IMR-90 (cell line): ENCODE measurements around the gene PERM1. TPM values are rescaled to one million over a fixed set of nuclear protein-coding genes. Genes with fewer than 3 reads are reported as not detected.

Experiments used
- ATAC-seq: fragments of 200-7000 bp; cut with Tn5 transposase; 2 replicates; pipeline ENCODE4 v1.9.1; 2020; ENCODE audit warnings: low read depth, mild to moderate bottlenecking, moderate library complexity
- BruUV-seq: library from RNA; stranded (reverse); fragments of 400-500 nt; replicated peaks from 2 replicates; lab custom pipeline; 2021; lab: Mats Ljungman, UMichigan
- CTCF ChIA-PET: fragments of 300-600 bp; formaldehyde crosslinking; extraction: SDS; loops from one replicate; lab custom pipeline; 2021; ENCODE audit warnings: antibody characterized with exemption; lab: Yijun Ruan, JAX
- POLR2A ChIA-PET: fragments of 300-600 bp; sonication (Branson Sonifier 250); formaldehyde crosslinking; loops from one replicate; lab custom pipeline; 2022; ENCODE audit warnings: antibody characterized with exemption; ENCODE audit not compliant: unreplicated experiment; lab: Charles Lee
- DNase-seq: peaks from one replicate; pipeline ENCODE4 v3.0.0; 2013
- H2AFZ ChIP-seq: replicated peaks from 2 replicates; pipeline ENCODE3; 2013; ENCODE audit warnings: low read length, mild to moderate bottlenecking; ENCODE audit not compliant: poor library complexity
- H2AK5ac ChIP-seq: 2 replicates; pipeline ENCODE4 v1.6.1; 2013; ENCODE audit warnings: low read depth, low read length, inconsistent platforms
- H2AK9ac ChIP-seq: replicated peaks from 2 replicates; pipeline ENCODE3; 2013; ENCODE audit warnings: mild to moderate bottlenecking, low read depth, low read length, moderate library complexity; ENCODE audit not compliant: poor library complexity
- H2BK120ac ChIP-seq: 2 replicates; pipeline ENCODE4 v1.6.1; 2013; ENCODE audit warnings: low read depth, low read length, inconsistent platforms
- H2BK15ac ChIP-seq: 3 replicates; pipeline ENCODE4 v1.6.1; 2013; ENCODE audit warnings: low read depth, low read length, inconsistent platforms
- H2BK20ac ChIP-seq: 2 replicates; pipeline ENCODE4 v1.6.1; 2013; ENCODE audit warnings: low read depth, mild to moderate bottlenecking, inconsistent platforms, low read length, moderate library complexity
- H2BK5ac ChIP-seq: 2 replicates; pipeline ENCODE4 v1.6.1; 2013; ENCODE audit warnings: mild to moderate bottlenecking, low read depth, low read length, inconsistent platforms; ENCODE audit not compliant: poor library complexity, severe bottlenecking
- H3K14ac ChIP-seq: replicated peaks from 2 replicates; pipeline ENCODE4 v1.6.1; 2013; ENCODE audit warnings: low read depth, low read length, inconsistent platforms
- H3K18ac ChIP-seq: 2 replicates; pipeline ENCODE4 v1.6.1; 2013; ENCODE audit warnings: low read depth, low read length, control low read depth
- H3K23ac ChIP-seq: 2 replicates; pipeline ENCODE4 v1.6.1; 2013; ENCODE audit warnings: low read depth, low read length, inconsistent platforms
- H3K27ac ChIP-seq: 2 replicates; pipeline ENCODE4 v1.5.1; 2013; ENCODE audit warnings: mild to moderate bottlenecking, control low read depth, low read length; ENCODE audit not compliant: insufficient read depth
- H3K27me3 ChIP-seq: 2 replicates; pipeline ENCODE4 v1.6.1; 2013; ENCODE audit warnings: low read length; ENCODE audit not compliant: control insufficient read depth, insufficient read depth
- H3K36me3 ChIP-seq: 2 replicates; pipeline ENCODE4 v1.6.1; 2013; ENCODE audit warnings: low read length, mixed read lengths; ENCODE audit not compliant: control insufficient read depth, insufficient read depth
- H3K4ac ChIP-seq: 2 replicates; pipeline ENCODE4 v1.6.1; 2013; ENCODE audit warnings: low read depth, low read length, inconsistent platforms
- H3K4me1 ChIP-seq: 2 replicates; pipeline ENCODE4 v1.6.1; 2013; ENCODE audit warnings: low read length, mixed read lengths; ENCODE audit not compliant: control insufficient read depth, insufficient read depth
- H3K4me2 ChIP-seq: 2 replicates; pipeline ENCODE4 v1.6.1; 2013; ENCODE audit warnings: low read depth, mild to moderate bottlenecking, control low read depth, low read length, moderate library complexity
- H3K4me3 ChIP-seq: 2 replicates; pipeline ENCODE4 v1.5.1; 2013; ENCODE audit warnings: low read depth, mild to moderate bottlenecking, control low read depth, low read length, moderate library complexity; ENCODE audit not compliant: insufficient read depth
- H3K56ac ChIP-seq: 2 replicates; pipeline ENCODE4 v1.6.1; 2013; ENCODE audit warnings: low read length, inconsistent platforms; ENCODE audit not compliant: insufficient read depth; ENCODE audit errors: extremely low read depth
- H3K79me1 ChIP-seq, 2 experiments: 2 replicates each; pipeline ENCODE4 v1.6.1; 2013; ENCODE audit warnings: low read length in 2 of 2, inconsistent platforms in 1 of 2, low read depth in 1 of 2
- H3K9ac ChIP-seq: 2 replicates; pipeline ENCODE4 v1.6.1; 2013; ENCODE audit warnings: low read depth, low read length, control low read depth
- H3K9me1 ChIP-seq: 2 replicates; pipeline ENCODE4 v1.6.1; 2013; ENCODE audit warnings: low read length, inconsistent platforms; ENCODE audit not compliant: insufficient read depth
- H3K9me3 ChIP-seq: 2 replicates; pipeline ENCODE4 v1.6.1; 2013; ENCODE audit warnings: low read length; ENCODE audit not compliant: control insufficient read depth, insufficient read depth
- H4K20me1 ChIP-seq: 2 replicates; pipeline ENCODE4 v1.6.1; 2013; ENCODE audit warnings: low read length, inconsistent platforms; ENCODE audit not compliant: insufficient read depth
- H4K5ac ChIP-seq: 2 replicates; pipeline ENCODE4 v1.6.1; 2013; ENCODE audit warnings: mild to moderate bottlenecking, low read depth, low read length, control low read depth
- H4K8ac ChIP-seq, 2 experiments: 2 replicates each; pipeline ENCODE4 v1.6.1; 2013; ENCODE audit warnings: low read depth in 2 of 2, low read length in 2 of 2, control low read depth in 1 of 2, inconsistent platforms in 1 of 2
- H4K91ac ChIP-seq: 2 replicates; pipeline ENCODE4 v1.6.1; 2013; ENCODE audit warnings: low read depth, low read length, inconsistent platforms; ENCODE audit not compliant: insufficient read depth
- CEBPB ChIP-seq: IDR thresholded peaks from 2 replicates; pipeline ENCODE4 v1.6.1; 2012; ENCODE audit warnings: low read depth, low read length, improper control_type of control experiment
- FOS ChIP-seq: fragments of 150-350 bp; IDR thresholded peaks from 2 replicates; pipeline ENCODE4 v1.6.1; 2016; ENCODE audit warnings: low read depth, low read length
- MXI1 ChIP-seq: IDR thresholded peaks from 2 replicates; pipeline ENCODE4 v1.6.1; 2012; ENCODE audit warnings: low read depth, mild to moderate bottlenecking, low read length, moderate library complexity, borderline replicate concordance
- NFE2L2 ChIP-seq: fragments of 150-350 bp; IDR thresholded peaks from 2 replicates; pipeline ENCODE4 v1.6.1; 2016; ENCODE audit warnings: low read depth, mild to moderate bottlenecking, low read length
- RAD21 ChIP-seq: IDR thresholded peaks from 2 replicates; pipeline ENCODE4 v1.6.1; 2012; ENCODE audit warnings: low read length, improper control_type of control experiment
- RFX5 ChIP-seq: IDR thresholded peaks from 2 replicates; pipeline ENCODE4 v1.8.0; 2012; ENCODE audit warnings: low read depth, mild to moderate bottlenecking, low read length, moderate library complexity
- SMC3 ChIP-seq: fragments of 150-350 bp; IDR thresholded peaks from 2 replicates; pipeline ENCODE4 v1.6.1; 2016; ENCODE audit warnings: low read depth, mild to moderate bottlenecking, antibody characterized with exemption, low read length, moderate library complexity
- WGBS, 2 experiments: methylation state at CpG; one replicate each; pipeline versions ENCODE4 v1.1.5 to v1.1.7; 2013; ENCODE audit warnings: missing lambda C conversion rate in 2 of 2; ENCODE audit not compliant: insufficient read length in 1 of 2; ENCODE audit errors: extremely low coverage in 2 of 2; 5-methylcytosine and 5-hydroxymethylcytosine counted together
- dilution Hi-C: fragments of 300-500 bp; cut with HindIII; formaldehyde crosslinking; loops from one replicate; pipeline ENCODE4 v1.14.3; 2018; ENCODE audit warnings: low sequenced_read_pairs; ENCODE audit not compliant: unreplicated experiment
- in situ Hi-C: fragments of 300-500 bp; cut with MboI; formaldehyde crosslinking; loops from 3 replicates; pipeline ENCODE4 v1.14.3; 2019; ENCODE audit warnings: low sequenced_read_pairs, inconsistent platforms, mixed read lengths
- intact Hi-C: fragments of 100-400 bp; cut with micrococcal nuclease; formaldehyde crosslinking; loops from 2 replicates; pipeline ENCODE4 v1.10.0; 2022
- polyA plus RNA-seq, 3 experiments: library from polyadenylated mRNA; depleted of rRNA; stranded (reverse); fragments of >200 nt; gene quantifications; 2 replicates each; pipeline ENCODE4 v1.2.3, GENCODE V29; 2012; ENCODE audit warnings: low replicate concordance in 1 of 3
- total RNA-seq: library from RNA; depleted of rRNA; stranded (reverse); fragments of >200 nt; gene quantifications from 2 replicates; pipeline ENCODE4 v1.2.3, GENCODE V29; 2012
- TF ChIP-seq, protein P1 (sequence below): fragments of 150-350 bp; IDR thresholded peaks from 2 replicates; pipeline ENCODE4 v1.6.1; 2017; ENCODE audit warnings: mild to moderate bottlenecking, antibody characterized with exemption, low read length, low read depth
- TF ChIP-seq, protein P2 (sequence below): fragments of 150-350 bp; IDR thresholded peaks from 2 replicates; pipeline ENCODE4 v1.6.1; 2016; ENCODE audit warnings: low read depth, mild to moderate bottlenecking, low read length, moderate library complexity, borderline replicate concordance
- TF ChIP-seq, protein P3 (sequence below): conservative IDR thresholded peaks from 2 replicates; pipeline ENCODE4 v1.5.1; 2012; ENCODE audit warnings: mild to moderate bottlenecking, low read depth, low read length, improper control_type of control experiment

Gene PERM1
- total and polyA plus RNA-seq, 2 of the 4 experiments (the other 2 are of a cell fraction): not detected

GRCh38 chr1:931380-932172 lies 50.3 kb downstream of the PERM1 start (continued):
- TF ChIP-seq, protein P1, sequence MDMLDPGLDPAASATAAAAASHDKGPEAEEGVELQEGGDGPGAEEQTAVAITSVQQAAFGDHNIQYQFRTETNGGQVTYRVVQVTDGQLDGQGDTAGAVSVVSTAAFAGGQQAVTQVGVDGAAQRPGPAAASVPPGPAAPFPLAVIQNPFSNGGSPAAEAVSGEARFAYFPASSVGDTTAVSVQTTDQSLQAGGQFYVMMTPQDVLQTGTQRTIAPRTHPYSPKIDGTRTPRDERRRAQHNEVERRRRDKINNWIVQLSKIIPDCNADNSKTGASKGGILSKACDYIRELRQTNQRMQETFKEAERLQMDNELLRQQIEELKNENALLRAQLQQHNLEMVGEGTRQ: no peak

DNA sequence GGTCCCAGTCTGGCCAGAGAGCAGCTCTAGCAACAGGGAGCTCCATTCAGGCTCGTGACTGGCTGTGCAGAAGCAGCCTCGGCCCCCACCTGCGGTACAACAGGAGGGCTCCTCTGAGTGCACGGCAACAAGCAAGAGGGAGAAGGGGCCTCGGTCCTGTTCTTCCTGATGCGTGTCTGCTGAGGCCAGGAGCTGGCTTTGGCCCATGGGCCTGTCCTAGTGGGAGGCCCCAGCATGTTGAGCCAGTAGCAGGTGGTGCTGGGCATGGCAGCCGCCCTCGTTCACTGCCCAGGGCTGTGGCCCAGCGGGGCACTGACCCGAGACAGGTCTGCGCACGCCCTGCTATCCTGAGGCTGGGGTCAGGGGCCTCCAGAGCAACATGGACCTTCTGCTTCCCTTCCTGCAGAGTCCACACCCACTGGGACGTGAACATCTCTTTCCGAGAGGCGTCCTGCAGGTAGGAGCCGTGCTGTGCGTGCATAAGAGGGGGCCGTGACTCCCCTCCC lies 51.2 kb downstream of the PERM1 start:
- no peak overlapping the region for H2BK120ac ChIP-seq
- TF ChIP-seq, protein P2, sequence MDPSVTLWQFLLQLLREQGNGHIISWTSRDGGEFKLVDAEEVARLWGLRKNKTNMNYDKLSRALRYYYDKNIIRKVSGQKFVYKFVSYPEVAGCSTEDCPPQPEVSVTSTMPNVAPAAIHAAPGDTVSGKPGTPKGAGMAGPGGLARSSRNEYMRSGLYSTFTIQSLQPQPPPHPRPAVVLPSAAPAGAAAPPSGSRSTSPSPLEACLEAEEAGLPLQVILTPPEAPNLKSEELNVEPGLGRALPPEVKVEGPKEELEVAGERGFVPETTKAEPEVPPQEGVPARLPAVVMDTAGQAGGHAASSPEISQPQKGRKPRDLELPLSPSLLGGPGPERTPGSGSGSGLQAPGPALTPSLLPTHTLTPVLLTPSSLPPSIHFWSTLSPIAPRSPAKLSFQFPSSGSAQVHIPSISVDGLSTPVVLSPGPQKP: no peak
- TF ChIP-seq CEBPB (no peak), MXI1 (no peak), NFE2L2 (no peak), SMC3 (no peak), RFX5 (no peak), FOS (no peak), RAD21 (no peak)
- TF ChIP-seq, protein P3, sequence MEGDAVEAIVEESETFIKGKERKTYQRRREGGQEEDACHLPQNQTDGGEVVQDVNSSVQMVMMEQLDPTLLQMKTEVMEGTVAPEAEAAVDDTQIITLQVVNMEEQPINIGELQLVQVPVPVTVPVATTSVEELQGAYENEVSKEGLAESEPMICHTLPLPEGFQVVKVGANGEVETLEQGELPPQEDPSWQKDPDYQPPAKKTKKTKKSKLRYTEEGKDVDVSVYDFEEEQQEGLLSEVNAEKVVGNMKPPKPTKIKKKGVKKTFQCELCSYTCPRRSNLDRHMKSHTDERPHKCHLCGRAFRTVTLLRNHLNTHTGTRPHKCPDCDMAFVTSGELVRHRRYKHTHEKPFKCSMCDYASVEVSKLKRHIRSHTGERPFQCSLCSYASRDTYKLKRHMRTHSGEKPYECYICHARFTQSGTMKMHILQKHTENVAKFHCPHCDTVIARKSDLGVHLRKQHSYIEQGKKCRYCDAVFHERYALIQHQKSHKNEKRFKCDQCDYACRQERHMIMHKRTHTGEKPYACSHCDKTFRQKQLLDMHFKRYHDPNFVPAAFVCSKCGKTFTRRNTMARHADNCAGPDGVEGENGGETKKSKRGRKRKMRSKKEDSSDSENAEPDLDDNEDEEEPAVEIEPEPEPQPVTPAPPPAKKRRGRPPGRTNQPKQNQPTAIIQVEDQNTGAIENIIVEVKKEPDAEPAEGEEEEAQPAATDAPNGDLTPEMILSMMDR: no peak
- TF ChIP-seq, protein P1: no peak

More for the DNA sequence above, 51.2 kb downstream of the PERM1 start:
- H4K20me1 ChIP-seq: peaks cover 6% of the 10 kb centered on the region; the same call in 1 of the 2 replicates
- no peak overlapping the region for H3K23ac ChIP-seq
- intact Hi-C loops (no loop called here), dilution Hi-C loops (no loop called here), in situ Hi-C loops (no loop called here)
- no peak overlapping the region for H2AFZ ChIP-seq
- H3K4ac ChIP-seq: no peak overlapping the region
- no peak for ATAC-seq
- ChIA-PET POLR2A (no interaction called here), CTCF (interaction anchor here (0.6 kb wide), 1 partner anchor 10 kb away, joined by 3 read pairs; no protein-coding TSS in a partner anchor)
- no peaks in the 10 kb centered on the region for H3K9me3 ChIP-seq
- no peak overlapping the region for H3K4me2 ChIP-seq
- no peak overlapping the region for H2AK5ac ChIP-seq
- no peaks in the 10 kb centered on the region for H3K27me3 ChIP-seq
- no peak overlapping the region for H4K91ac ChIP-seq
- H3K56ac ChIP-seq: no peak overlapping the region
- peaks cover 9% of the 10 kb centered on the region for H3K36me3 ChIP-seq
- H3K4me3 ChIP-seq: no peak overlapping the region
- no peaks in the 10 kb centered on the region; the same call in 1 of the 2 replicates for H3K4me1 ChIP-seq
- no peak overlapping the region for H3K27ac ChIP-seq
- 78% methylated on average over 11 of the region's 18 CpGs; no CpG with 5 or more reads in 1 of the 2 experiments for WGBS, 2 experiments
- H4K8ac ChIP-seq: no peak overlapping the region
- H2BK20ac ChIP-seq: no peak overlapping the region
- no peak overlapping the region for H2BK15ac ChIP-seq
- H3K18ac ChIP-seq: no peak overlapping the region
- no peak overlapping the region for H2AK9ac ChIP-seq
- no peak overlapping the region for H3K14ac ChIP-seq
- H3K79me1 ChIP-seq: peaks cover 0 to 7% of the 10 kb centered on the region in 2 experiments; a peak in 1 of 4 replicates
- no peaks in the 10 kb centered on the region for H3K9me1 ChIP-seq
- no peak overlapping the region for H4K5ac ChIP-seq
- DNase-seq: no peak
- no TSS peak for BruUV-seq
- no peak overlapping the region for H2BK5ac ChIP-seq
- no peak overlapping the region for H3K9ac ChIP-seq
